ENCODE measurements around the gene ECHS1. TPM values are rescaled to one million over a fixed set of nuclear protein-coding genes. Genes with fewer than 3 reads are reported as not detected.
"Not testable (repeated sequence)": the region's sequence is repeated elsewhere in the genome, so short reads cannot be mapped to it uniquely, and the experiment has no call there.

Gene ECHS1
- polyA plus RNA-seq, 1 of the 3 experiments (the other 2 are of a cell fraction): 97.8 TPM

GRCh38 chr10:133388236-133388972, 15.2 kb upstream of the ECHS1 start:
- ChIA-PET CTCF (interaction anchor here (1.6 kb wide), 1 partner anchor 30 kb away, joined by 4 read pairs; the partner anchor contains the start of gene FUOM), POLR2A (no interaction called here)
- no peaks in the 10 kb centered on the region for H3K9me2 ChIP-seq
- no peak overlapping the region for H2AFZ ChIP-seq (ENCODE audit: low read depth)
- 84% methylated on average over 13 of the region's 17 CpGs for WGBS (ENCODE audit: low lambda C conversion rate)
- no peaks in the 10 kb centered on the region for H4K20me1 ChIP-seq (ENCODE audit: insufficient read depth)
- peaks cover 0 to 3% of the 10 kb centered on the region in 2 experiments for H3K36me3 ChIP-seq (replicated peaks in 1 of 2; ENCODE audit: control insufficient read depth in 1 of 2, insufficient read depth in 2 of 2, low read length in 1 of 2)
- no peaks in the 10 kb centered on the region for H3K27me3 ChIP-seq (ENCODE audit: insufficient read depth)
- no peaks in the 10 kb centered on the region for H3K4me1 ChIP-seq (ENCODE audit: control insufficient read depth in 1 of 2, insufficient read depth in 2 of 2, low read depth in 1 of 2, low read length in 1 of 2)
- H3F3A ChIP-seq (replicated peaks; ENCODE audit: insufficient read depth): no peaks in the 10 kb centered on the region
- H3K9ac ChIP-seq: no peak overlapping the region
- H3K4me2 ChIP-seq: no peak overlapping the region
- DNase-seq: no peak
- no peak overlapping the region for H3K4me3 ChIP-seq (ENCODE audit: low read depth in 2 of 2, low read length in 1 of 2)
- H3K9me3 ChIP-seq: no peaks in the 10 kb centered on the region
- no peaks in the 10 kb centered on the region for H3K79me2 ChIP-seq (ENCODE audit: insufficient read depth)
- TF ChIP-seq GABPA (IDR thresholded peaks at IDR 0.05; ENCODE audit: low read depth) (peak; percentile 29; the same call in 1 of the 2 replicates), TAF1 (IDR thresholded peaks at IDR 0.05; ENCODE audit: borderline replicate concordance, low read depth, low read length) (no peak), TCF12 (IDR thresholded peaks at IDR 0.05) (no peak)
- H3K27ac ChIP-seq (ENCODE audit: low read depth in 2 of 2, low read length in 1 of 2): no peak overlapping the region

- H4K20me1 ChIP-seq (ENCODE audit: insufficient read depth); H3K4me1 ChIP-seq (ENCODE audit: control insufficient read depth in 1 of 2, insufficient read depth in 2 of 2, low read depth in 1 of 2, low read length in 1 of 2); H3K9me2 ChIP-seq; H3K27ac ChIP-seq (ENCODE audit: low read depth in 2 of 2, low read length in 1 of 2); H3K27me3 ChIP-seq (ENCODE audit: insufficient read depth); POLR2A ChIA-PET; H3K9me3 ChIP-seq; DNase-seq; H3K4me3 ChIP-seq (ENCODE audit: low read depth in 2 of 2, low read length in 1 of 2); H3F3A ChIP-seq (replicated peaks; ENCODE audit: insufficient read depth); H3K4me2 ChIP-seq; H3K9ac ChIP-seq; H3K79me2 ChIP-seq (ENCODE audit: insufficient read depth); H3K36me3 ChIP-seq (replicated peaks in 1 of 2; ENCODE audit: control insufficient read depth in 1 of 2, insufficient read depth in 2 of 2, low read length in 1 of 2); H2AFZ ChIP-seq (ENCODE audit: low read depth): not testable (repeated sequence)
- 88% methylated on average over 4 of the region's 4 CpGs for WGBS (ENCODE audit: low lambda C conversion rate)
- CTCF ChIA-PET: interaction anchor here (1.1 kb wide), 1 partner anchor 58 kb away, joined by 4 read pairs; no protein-coding TSS in a partner anchor
Measured at GRCh38 chr10:133386951-133387350, 13.8 kb upstream of the ECHS1 start.

- no peak overlapping the region for H2AFZ ChIP-seq (ENCODE audit: low read depth)
- ChIA-PET CTCF (no interaction called here), POLR2A (no interaction called here)
- no peak for DNase-seq
- no peaks in the 10 kb centered on the region for H4K20me1 ChIP-seq (ENCODE audit: insufficient read depth)
- WGBS (ENCODE audit: low lambda C conversion rate): 100% methylated on average over 2 of the region's 2 CpGs
- H3K4me2 ChIP-seq: no peak overlapping the region
- H3K79me2 ChIP-seq (ENCODE audit: insufficient read depth): no peaks in the 10 kb centered on the region
- no peak overlapping the region for H3K9ac ChIP-seq
- H3K4me3 ChIP-seq (ENCODE audit: low read depth in 2 of 2, low read length in 1 of 2): no peak overlapping the region
- peaks cover 0 to 3% of the 10 kb centered on the region in 2 experiments for H3K36me3 ChIP-seq (replicated peaks in 1 of 2; ENCODE audit: control insufficient read depth in 1 of 2, insufficient read depth in 2 of 2, low read length in 1 of 2)
- peaks cover 0 to 1% of the 10 kb centered on the region in 2 experiments; a peak in 1 of 4 replicates for H3K4me1 ChIP-seq (ENCODE audit: control insufficient read depth in 1 of 2, insufficient read depth in 2 of 2, low read depth in 1 of 2, low read length in 1 of 2)
- no peaks in the 10 kb centered on the region for H3F3A ChIP-seq (replicated peaks; ENCODE audit: insufficient read depth)
- no peaks in the 10 kb centered on the region for H3K9me3 ChIP-seq
- H3K9me2 ChIP-seq: no peaks in the 10 kb centered on the region
- TF ChIP-seq USF2 (IDR thresholded peaks at IDR 0.05; ENCODE audit: borderline replicate concordance, low read depth, low read length) (no peak), GABPA (IDR thresholded peaks at IDR 0.05; ENCODE audit: low read depth) (no peak), ZBTB33 (IDR thresholded peaks at IDR 0.05; ENCODE audit: borderline replicate concordance, low read depth) (no peak), CHD2 (IDR thresholded peaks at IDR 0.05; ENCODE audit: low read length, partially characterized antibody) (no peak)
- no peak overlapping the region for H3K27ac ChIP-seq (ENCODE audit: low read depth in 2 of 2, low read length in 1 of 2)
- no peaks in the 10 kb centered on the region for H3K27me3 ChIP-seq (ENCODE audit: insufficient read depth)
Measured at GRCh38 chr10:133385214-133385613, 12.1 kb upstream of the ECHS1 start.
